Measurements from ENCODE around the gene ZFYVE21.

Gene ZFYVE21

GRCh38 chr14:103710771-103711377, 4.7 kb upstream of the ZFYVE21 start:
- DNase-seq (ENCODE audit: low spot score), result no peak
- in situ Hi-C loops (cut with MboI; ENCODE audit: low sequenced_read_pairs, unreplicated experiment), result no loop called here
- TF ChIP-seq CTCF (IDR thresholded peaks at IDR 0.05; ENCODE audit: borderline replicate concordance, control extremely low read depth, extremely low read depth, insufficient read depth, missing control alignments), result no peak

GRCh38 chr14:103711516-103712431, 3.8 kb upstream of the ZFYVE21 start:
- DNase-seq (ENCODE audit: low spot score), result no peak
- no peak for TF ChIP-seq CTCF (IDR thresholded peaks at IDR 0.05; ENCODE audit: borderline replicate concordance, control extremely low read depth, extremely low read depth, insufficient read depth, missing control alignments)
- in situ Hi-C loops (cut with MboI; ENCODE audit: low sequenced_read_pairs, unreplicated experiment), result no loop called here

- DNase-seq (ENCODE audit: low spot score), result no peak
- no peak for TF ChIP-seq CTCF (IDR thresholded peaks at IDR 0.05; ENCODE audit: borderline replicate concordance, control extremely low read depth, extremely low read depth, insufficient read depth, missing control alignments)
- in situ Hi-C loops (cut with MboI; ENCODE audit: low sequenced_read_pairs, unreplicated experiment), result no loop called here
Observed at GRCh38 chr14:103712633-103713247, 2.9 kb upstream of the ZFYVE21 start.

- in situ Hi-C loops (cut with MboI; ENCODE audit: low sequenced_read_pairs, unreplicated experiment), result no loop called here
- no peak for DNase-seq (ENCODE audit: low spot score)
- TF ChIP-seq CTCF (IDR thresholded peaks at IDR 0.05; ENCODE audit: borderline replicate concordance, control extremely low read depth, extremely low read depth, insufficient read depth, missing control alignments), result no peak
Observed at GRCh38 chr14:103713304-103714062, 2.1 kb upstream of the ZFYVE21 start.

GRCh38 chr14:103714063-103714724, 1.4 kb upstream of the ZFYVE21 start:
- in situ Hi-C loops (cut with MboI; ENCODE audit: low sequenced_read_pairs, unreplicated experiment), result no loop called here
- TF ChIP-seq CTCF (IDR thresholded peaks at IDR 0.05; ENCODE audit: borderline replicate concordance, control extremely low read depth, extremely low read depth, insufficient read depth, missing control alignments), result no peak
- no peak for DNase-seq (ENCODE audit: low spot score)
